Activated CD4-positive, CD25-positive, alpha-beta regulatory T cell (primary cell): ENCODE data around the gene ADARB2.
"Not testable (repeated sequence)": the region's sequence is repeated elsewhere in the genome, so short reads cannot be mapped to it uniquely, and the experiment has no call there.

ENCODE experiments used
- DNase-seq, 4 experiments: peaks; one replicate each; lab custom pipeline; 2025; lab: John Stamatoyannopoulos, UW

Gene ADARB2

DNA sequence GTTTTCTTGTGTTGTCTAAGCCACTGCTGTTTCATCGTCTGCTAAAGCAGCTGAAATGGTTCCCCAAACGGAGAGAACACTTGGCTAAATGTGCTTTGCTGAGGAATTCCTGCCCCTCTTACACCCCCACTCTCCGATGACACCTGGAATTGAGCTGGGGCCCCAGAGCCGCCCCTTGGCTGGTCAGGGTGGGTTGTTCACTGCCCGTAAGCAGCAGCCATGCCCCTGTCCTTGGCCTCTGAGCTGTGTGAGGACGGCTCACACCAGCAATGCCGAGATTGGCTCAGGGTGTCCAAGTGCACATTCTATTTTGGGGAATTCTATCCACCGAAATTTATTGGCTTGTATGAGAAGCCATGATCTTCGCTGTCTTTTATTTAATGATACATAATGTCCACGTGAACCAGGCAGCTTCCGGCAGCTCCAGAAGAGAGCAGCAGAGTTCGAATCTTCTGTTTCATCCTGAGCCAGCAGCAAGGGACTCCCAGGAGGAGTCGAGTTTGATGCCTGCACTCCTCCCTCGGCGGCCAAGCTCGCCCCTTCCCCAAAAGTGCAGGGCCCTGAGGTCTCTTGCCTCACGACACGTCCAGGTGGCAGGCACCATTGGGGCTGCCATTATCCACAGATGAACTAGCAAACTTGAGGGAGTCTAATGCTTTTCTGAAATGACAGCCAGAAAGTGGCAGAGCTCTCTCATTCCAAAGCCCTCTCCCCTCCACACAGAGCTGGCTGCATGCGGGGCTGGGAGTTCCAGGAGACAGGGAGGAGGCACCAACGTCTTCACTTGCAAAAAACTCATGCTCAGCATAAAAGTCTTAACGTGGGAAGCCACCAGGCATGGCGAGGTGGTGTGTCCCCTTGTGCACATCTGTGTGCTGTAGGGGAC, 567.1 kb downstream of the ADARB2 start:
- no peak for DNase-seq

DNA sequence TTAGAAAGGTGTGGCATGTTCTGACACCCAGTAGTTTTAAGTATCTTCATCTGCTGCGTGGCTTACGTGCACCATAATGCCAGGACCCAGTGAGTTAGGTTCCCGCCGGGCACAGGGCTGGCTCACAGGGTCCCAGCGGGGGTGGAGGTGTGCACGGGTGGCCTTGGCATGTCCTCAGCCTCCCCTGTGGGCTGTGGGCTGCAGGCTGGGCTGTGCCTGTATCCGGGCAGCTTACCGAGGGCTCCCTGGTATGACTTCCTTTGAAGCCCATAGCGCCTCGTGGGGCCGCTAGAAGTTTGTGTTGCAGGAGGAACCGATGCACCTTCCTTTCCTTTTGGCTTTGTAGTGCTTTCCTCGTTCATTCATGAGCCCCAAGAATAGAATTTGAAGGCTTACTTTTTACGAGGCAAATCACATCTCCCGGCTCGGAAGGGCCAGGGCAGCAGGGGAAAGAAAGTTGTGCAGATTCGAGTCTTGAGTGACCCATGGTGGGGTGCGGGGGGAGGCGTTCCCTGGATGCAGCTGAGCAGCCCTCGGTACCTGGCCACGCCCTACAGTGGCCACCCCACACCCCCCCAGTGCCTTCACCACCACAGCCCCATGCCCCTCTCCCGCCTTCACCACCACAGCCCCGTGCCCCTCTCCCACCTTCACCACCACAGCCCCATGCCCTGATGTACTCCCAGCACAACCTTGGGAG, 568.0 kb downstream of the ADARB2 start:
- DNase-seq = no peak

- no peak for DNase-seq
These were observed 568.6 kb downstream of the ADARB2 start for GRCh38 chr10:1168763-1169162.

- no peak for DNase-seq
These were observed 570.5 kb downstream of the ADARB2 start for GRCh38 chr10:1166828-1167275.

DNA sequence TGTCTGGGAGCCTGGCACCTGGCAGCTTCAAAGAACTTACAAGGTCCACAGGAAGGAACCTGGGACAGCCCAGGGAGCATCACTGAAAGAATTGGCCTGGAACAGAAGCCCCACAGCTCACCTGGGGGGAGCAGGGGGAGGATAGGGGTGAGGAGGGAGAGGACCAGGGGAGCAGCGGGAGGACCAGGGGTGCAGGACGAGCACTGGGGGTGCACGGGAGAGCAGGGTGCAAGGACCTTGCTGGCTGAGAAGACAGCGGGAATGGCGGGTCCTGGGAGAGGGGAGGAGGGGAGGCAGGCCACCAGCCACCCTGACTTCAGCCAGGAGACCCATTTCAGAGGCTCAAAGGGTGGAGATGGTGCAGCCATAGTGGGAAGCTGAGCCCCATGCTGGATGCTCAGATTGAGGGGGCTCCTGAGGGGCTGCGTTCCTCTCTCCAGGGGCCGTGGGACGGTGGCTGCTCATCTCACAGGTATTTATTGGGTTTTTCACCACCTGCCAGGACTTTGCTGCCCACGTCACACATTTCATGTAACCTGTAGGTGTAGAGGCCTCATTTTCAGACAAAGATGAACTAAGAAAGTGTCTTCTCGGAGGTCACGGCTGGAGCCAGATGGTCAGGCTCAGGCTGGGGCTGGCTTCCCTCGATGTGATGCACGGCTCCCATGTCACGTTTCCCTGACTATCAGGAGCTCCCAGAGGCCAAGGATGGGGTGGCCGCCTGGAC, 571.1 kb downstream of the ADARB2 start:
- DNase-seq = no peak

- no peak for DNase-seq
These were observed 573.5 kb downstream of the ADARB2 start for GRCh38 chr10:1163831-1164230.

DNA sequence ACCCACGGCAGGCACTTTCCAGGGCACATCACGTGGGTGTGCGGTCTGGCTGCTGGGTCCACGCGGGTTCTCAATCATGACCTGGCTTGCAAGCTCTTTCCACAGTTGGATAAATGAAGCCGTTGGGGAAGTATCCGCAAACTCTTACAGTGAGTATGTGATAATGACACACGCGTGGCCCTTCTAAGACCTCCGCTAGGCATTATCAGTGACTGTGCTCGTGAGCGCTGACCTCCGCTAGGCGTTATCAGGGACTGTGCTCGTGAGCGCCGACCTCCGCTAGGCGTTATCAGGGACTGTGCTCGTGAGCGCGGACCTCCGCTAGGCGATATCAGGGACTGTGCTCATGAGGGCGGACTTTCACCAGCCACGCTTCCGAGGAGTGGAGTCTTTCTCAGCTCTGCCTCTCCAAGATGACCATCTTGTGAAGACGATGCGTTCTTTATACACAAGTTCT, 574.1 kb downstream of the ADARB2 start:
- no peak for DNase-seq

- DNase-seq = no peak
These were observed 574.7 kb downstream of the ADARB2 start for GRCh38 chr10:1162481-1163203.

GRCh38 chr10:1161315-1161673, 576.0 kb downstream of the ADARB2 start:
- not testable (repeated sequence) for DNase-seq

- DNase-seq = no peak
These were observed 576.6 kb downstream of the ADARB2 start for GRCh38 chr10:1160561-1161314.

DNA sequence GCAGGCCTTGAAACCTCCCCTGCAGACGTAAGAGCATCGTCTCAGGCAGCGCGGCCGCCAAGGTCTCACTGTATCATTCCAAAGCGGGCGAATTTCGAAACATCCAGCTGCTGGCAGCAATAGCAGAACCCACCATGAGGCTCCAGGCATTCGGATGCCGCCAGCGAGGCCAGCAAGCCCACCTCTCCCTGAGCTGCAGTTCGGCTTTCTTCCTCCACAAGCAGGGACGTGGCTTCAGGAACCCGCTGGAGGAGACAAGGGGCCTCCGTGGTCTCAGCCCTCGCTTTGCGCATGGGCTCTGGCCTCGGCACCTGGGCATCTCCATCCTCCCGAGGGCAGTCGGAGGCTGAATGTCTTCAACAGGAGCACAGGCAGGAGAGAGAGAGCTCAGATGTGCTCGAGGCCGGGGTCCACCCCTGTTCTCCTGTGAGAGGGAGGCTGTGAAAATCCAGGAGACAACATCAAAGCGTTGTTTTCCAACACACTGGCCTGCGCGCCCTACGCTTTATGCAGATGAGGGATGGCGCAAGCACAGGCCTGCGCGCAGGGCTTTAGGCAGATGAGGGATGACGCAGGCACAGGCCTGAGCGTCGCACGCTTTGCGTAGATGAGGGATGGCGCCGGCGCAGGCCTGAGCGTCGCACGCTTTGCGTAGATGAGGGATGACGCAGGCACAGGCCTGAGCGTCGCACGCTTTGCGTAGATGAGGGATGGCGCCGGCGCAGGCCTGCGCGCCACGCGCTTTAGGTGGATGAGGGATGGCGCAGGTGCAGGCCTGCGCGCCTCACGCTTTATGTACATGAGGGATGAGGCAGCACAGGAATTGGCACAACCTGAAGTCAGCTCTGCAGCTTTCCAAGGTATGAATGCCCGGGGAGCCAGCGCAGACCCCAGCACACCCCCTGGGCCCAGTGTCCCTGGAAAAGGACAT, 577.9 kb downstream of the ADARB2 start:
- DNase-seq = no peak

- not testable (repeated sequence) for DNase-seq
These were observed 578.8 kb downstream of the ADARB2 start for GRCh38 chr10:1158536-1158935.

- no peak for DNase-seq
These were observed 579.3 kb downstream of the ADARB2 start for GRCh38 chr10:1158066-1158465.

DNA sequence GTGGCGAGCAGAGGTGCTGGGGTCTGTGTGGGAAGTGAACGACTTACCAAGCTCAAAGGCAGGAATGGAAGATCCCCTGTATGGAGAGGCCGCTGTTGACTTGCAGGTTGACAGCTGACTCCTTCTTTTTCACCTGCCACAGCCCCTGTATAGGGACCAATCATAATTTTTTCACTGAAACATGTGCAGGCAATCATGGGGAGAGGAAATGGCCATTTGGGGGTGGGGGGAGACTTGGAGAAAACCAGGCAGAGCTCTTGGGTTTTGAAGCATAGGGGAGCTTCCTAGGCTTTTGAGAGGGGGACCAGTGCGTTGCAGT, 579.8 kb downstream of the ADARB2 start:
- no peak for DNase-seq

- DNase-seq = no peak
These were observed 580.3 kb downstream of the ADARB2 start for GRCh38 chr10:1156921-1157614.

GRCh38 chr10:1156616-1156886, 580.8 kb downstream of the ADARB2 start:
- DNase-seq = no peak

DNA sequence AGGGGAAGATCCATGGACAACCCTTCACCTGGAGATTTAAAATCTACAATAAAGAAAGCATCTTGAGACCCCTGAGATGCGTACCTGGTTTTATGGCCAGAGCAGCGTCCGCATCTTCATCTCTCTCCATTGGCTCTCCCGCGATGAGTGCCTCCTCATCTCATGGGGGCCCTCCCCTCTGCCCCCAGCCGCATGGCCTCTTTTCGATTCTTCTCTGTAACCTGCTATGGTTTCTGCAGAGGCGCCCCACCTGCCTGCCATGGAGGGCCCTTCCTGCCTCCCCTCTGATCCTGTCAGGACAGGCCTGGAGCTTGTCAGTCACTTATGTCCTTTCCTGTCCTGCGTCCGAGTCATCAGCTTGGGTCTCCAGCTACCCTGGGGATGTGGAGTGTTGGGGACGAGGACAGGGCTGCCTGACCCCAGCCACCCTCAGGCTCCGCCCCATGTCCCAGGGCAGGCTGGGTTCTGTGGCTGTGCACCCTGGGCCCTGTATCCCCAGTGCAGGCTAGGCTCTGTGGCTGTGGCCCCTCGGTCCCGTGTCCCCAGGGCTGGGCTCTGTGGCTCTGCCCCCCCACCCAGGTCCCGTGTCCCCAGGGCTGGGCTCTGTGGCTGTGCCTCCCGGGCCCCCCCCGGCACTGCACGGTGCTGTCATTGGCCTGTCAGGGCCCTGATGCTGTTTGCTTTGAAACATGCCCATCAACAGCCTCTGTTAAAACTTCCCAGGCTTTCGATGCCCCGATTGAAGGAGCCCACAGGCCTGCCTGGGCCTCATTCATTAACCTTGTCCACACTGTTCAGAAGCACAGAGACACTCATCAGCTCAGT, 581.3 kb downstream of the ADARB2 start:
- no peak for DNase-seq

DNA sequence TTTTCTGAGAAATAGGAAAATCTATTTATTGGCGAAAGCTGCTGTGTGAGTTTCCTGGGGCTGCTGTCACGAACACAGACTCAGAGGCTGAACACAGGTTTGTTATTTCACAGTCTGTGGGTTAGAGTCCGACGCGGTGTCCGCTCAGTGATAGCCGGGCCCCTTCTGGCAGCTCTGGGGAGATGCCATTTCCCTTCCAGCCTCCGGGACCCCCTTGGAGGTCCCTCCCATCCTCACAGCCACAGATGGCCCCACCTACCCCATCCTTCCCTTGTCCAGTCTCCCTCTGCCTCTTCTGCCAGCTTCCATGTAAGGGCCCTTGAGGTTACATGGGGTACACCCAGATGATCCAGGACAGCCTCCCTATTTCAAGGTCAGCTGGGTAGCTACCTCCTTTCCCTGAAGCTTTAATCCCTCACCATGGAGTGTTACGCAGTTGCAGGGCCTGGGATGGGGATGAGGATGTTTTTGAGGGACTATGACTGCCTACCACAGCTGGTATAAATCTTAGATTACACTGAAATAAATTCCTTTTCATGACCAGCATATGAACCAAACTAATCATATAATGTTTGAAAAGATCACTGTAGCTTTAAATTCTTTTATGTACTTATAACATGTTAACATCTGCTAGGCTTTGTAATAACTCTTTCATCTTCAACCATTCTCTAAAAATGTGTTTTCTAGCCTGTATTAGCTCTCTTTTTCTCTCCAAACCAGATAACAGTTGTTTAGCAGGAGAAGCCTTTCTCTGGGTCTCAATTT, 582.6 kb downstream of the ADARB2 start:
- no peak for DNase-seq
